Stomach (tissue), 9 donors: ENCODE data around the gene TPPP3. TPM values are rescaled to one million over a fixed set of nuclear protein-coding genes. Genes with fewer than 3 reads are reported as not detected.
A peak's percentile ranks its signal among the peaks of the same experiment; 100 is the strongest.
"Not testable (repeated sequence)": the region's sequence is repeated elsewhere in the genome, so short reads cannot be mapped to it uniquely, and the experiment has no call there.

Experiments used
- DNase-seq, 2 donors: peaks; one replicate each; pipeline versions ENCODE4 v3.0.0 to v3.0.0-alpha.2; 2013 to 2019
- H3K27ac ChIP-seq, 5 donors: fragments of 200-600 bp in 4 of 5; sonication (generic) in 4 of 5; one replicate each; pipeline ENCODE4 v1.5.1; 2013 to 2019; ENCODE audit warnings: mild to moderate bottlenecking in 1 of 5, moderate library complexity in 1 of 5
- H3K27me3 ChIP-seq, 3 donors: fragments of 200-600 bp; sonication (generic); one replicate each; pipeline ENCODE4 v1.5.1; 2017 to 2019; ENCODE audit warnings: mixed run types in 1 of 3
- H3K36me3 ChIP-seq, 4 donors: fragments of 200-600 bp; sonication (generic); 1 replicate in 3 of 4; 2 replicates in 1 of 4; pipeline ENCODE4 v1.5.1; 2016 to 2019
- H3K4me1 ChIP-seq, 4 donors: fragments of 200-600 bp; sonication (generic); one replicate each; pipeline ENCODE4 v1.5.1; 2016 to 2019
- H3K4me3 ChIP-seq, 4 donors: fragments of 200-600 bp; sonication (generic) in 3 of 4; one replicate each; pipeline ENCODE4 v1.5.1; 2016 to 2019; ENCODE audit warnings: mild to moderate bottlenecking in 1 of 4
- H3K9me3 ChIP-seq, 4 donors: fragments of 200-600 bp; sonication (generic); one replicate each; pipeline ENCODE4 v1.5.1; 2016 to 2019
- EP300 ChIP-seq: sonication (generic); formaldehyde crosslinking; IDR thresholded peaks from one replicate; pipeline ENCODE4 v1.6.1; 2017; ENCODE audit warnings: antibody characterized with exemption
- POLR2A ChIP-seq, 4 donors: fragments of 450-650 bp; IDR thresholded peaks; one replicate each; pipeline ENCODE4 v1.6.1; 2016; ENCODE audit warnings: antibody characterized with exemption in 4 of 4, control low read depth in 2 of 4, mild to moderate bottlenecking in 1 of 4, moderate library complexity in 1 of 4
- POLR2AphosphoS5 ChIP-seq, 3 donors: sonication (generic); formaldehyde crosslinking; IDR thresholded peaks; one replicate each; pipeline ENCODE4 v1.6.1; 2016; ENCODE audit warnings: antibody characterized with exemption in 3 of 3
- WGBS, 5 donors: extraction: QIAGEN DNeasy Blood & Tissue Kit in 3 of 5; methylation state at CpG; one replicate each; pipeline versions ENCODE4 v1.1.5 to v1.1.7; 2013 to 2018; 5-methylcytosine and 5-hydroxymethylcytosine counted together
- intact Hi-C: fragments of 100-400 bp; cut with DNase I; formaldehyde crosslinking; loops from one replicate; pipeline ENCODE4 v1.15.1; 2023; ENCODE audit warnings: low total_unique reads
- polyA plus RNA-seq, 3 donors: library from polyadenylated mRNA; stranded (reverse); fragments of 200-250 nt; gene quantifications; one replicate each; pipeline ENCODE4 v1.2.3, GENCODE V29; 2013
- total RNA-seq, 5 donors: library from RNA; depleted of rRNA; stranded (reverse); fragments of >200 nt; gene quantifications; one replicate each; pipeline versions ENCODE4 v1.1.0 to v1.2.3, GENCODE V29; 2014 to 2016
- TF ChIP-seq, protein P1 (sequence below), 7 experiments: fragments of 450-650 bp in 4 of 7; fragments of 200-600 bp in 3 of 7; sonication (generic) in 3 of 7; IDR thresholded peaks; one replicate each; pipeline ENCODE4 v1.5.1; 2016 to 2019; ENCODE audit warnings: antibody characterized with exemption in 7 of 7, control low read depth in 2 of 7, mild to moderate bottlenecking in 1 of 7
- donor health status: healthy with polysubstance abuse.
- donor health status: Bipolar disorder and iron deficiency.
- donor health status: healthy.

Gene TPPP3
- total and polyA plus RNA-seq, 8 donors, result 5.8 to 127 (median 13.8) TPM

DNA sequence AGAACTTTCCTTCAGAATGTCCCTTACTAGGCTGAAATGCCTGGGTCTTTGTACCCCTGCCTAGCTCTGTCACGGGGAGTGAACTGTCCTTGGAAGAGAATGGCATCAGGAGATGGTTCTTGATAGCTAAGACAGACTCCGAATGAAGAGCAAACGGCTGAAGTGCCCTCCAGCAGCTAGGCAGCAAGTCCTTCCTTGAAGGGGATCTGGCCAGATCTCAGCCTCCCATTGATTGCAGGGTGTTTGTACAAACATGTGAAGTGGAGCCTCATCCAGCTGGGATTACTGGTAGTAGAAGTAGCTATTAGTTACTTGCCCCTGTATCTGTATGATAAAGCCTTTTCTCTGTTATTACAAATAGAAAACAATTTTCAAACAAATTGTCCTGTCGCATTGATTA, 35.7 kb downstream of the TPPP3 start:
- H3K36me3 ChIP-seq, result no peaks in the 10 kb centered on the region
- peaks cover 0 to 7% (median 0%) of the 10 kb centered on the region in 4 donors for H3K4me1 ChIP-seq
- 58 to 64% (median 61%) methylated on average over 4 of the region's 4 CpGs for WGBS, 5 donors
- intact Hi-C loops, result no loop called here
- no peak overlapping the region for H3K4me3 ChIP-seq
- TF ChIP-seq POLR2AphosphoS5 (IDR thresholded peaks at IDR 0.05), result no peak
- TF ChIP-seq POLR2A (IDR thresholded peaks at IDR 0.05), result no peak
- TF ChIP-seq, protein P1, sequence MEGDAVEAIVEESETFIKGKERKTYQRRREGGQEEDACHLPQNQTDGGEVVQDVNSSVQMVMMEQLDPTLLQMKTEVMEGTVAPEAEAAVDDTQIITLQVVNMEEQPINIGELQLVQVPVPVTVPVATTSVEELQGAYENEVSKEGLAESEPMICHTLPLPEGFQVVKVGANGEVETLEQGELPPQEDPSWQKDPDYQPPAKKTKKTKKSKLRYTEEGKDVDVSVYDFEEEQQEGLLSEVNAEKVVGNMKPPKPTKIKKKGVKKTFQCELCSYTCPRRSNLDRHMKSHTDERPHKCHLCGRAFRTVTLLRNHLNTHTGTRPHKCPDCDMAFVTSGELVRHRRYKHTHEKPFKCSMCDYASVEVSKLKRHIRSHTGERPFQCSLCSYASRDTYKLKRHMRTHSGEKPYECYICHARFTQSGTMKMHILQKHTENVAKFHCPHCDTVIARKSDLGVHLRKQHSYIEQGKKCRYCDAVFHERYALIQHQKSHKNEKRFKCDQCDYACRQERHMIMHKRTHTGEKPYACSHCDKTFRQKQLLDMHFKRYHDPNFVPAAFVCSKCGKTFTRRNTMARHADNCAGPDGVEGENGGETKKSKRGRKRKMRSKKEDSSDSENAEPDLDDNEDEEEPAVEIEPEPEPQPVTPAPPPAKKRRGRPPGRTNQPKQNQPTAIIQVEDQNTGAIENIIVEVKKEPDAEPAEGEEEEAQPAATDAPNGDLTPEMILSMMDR (IDR thresholded peaks at IDR 0.05), result no peak
- TF ChIP-seq EP300, result no peak
- no peaks in the 10 kb centered on the region for H3K9me3 ChIP-seq
- no peaks in the 10 kb centered on the region for H3K27me3 ChIP-seq
- H3K27ac ChIP-seq, result no peak overlapping the region
- peak in 1 of 2 donors; percentile 3 for DNase-seq

DNA sequence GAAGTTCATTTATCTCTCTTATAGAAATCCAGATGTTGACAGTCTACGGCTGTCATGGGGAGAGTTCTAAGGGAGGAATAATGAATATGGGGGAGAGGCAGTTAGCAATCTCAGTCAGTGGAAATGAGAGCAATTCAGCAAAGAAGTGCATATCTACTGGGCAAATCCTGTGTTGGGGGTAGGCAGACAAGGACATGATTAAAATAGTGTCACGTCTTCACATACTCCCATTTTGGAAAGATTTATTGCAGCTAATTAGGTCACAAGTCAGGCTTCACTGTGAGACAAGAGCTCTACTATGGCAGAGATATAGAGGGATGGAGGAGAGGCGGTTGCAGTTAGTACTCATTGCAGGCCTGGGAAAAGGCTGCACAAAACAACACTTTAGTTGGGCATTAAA, 36.9 kb downstream of the TPPP3 start:
- 61 to 78% (median 66%) methylated on average over 3 of the region's 3 CpGs for WGBS, 5 donors
- Histone ChIP-seq H3K4me3 (no peak overlapping the region), H3K4me1 (peaks cover 0 to 7% (median 0%) of the 10 kb centered on the region in 4 donors), H3K9me3 (no peaks in the 10 kb centered on the region), H3K27me3 (no peaks in the 10 kb centered on the region), H3K36me3 (no peaks in the 10 kb centered on the region), H3K27ac (no peak overlapping the region)
- intact Hi-C loops, result no loop called here
- no peak for TF ChIP-seq POLR2AphosphoS5 (IDR thresholded peaks at IDR 0.05)
- TF ChIP-seq, protein P1 (IDR thresholded peaks at IDR 0.05), result no peak
- peak in 1 of 2 donors; percentile 4 for DNase-seq

DNA sequence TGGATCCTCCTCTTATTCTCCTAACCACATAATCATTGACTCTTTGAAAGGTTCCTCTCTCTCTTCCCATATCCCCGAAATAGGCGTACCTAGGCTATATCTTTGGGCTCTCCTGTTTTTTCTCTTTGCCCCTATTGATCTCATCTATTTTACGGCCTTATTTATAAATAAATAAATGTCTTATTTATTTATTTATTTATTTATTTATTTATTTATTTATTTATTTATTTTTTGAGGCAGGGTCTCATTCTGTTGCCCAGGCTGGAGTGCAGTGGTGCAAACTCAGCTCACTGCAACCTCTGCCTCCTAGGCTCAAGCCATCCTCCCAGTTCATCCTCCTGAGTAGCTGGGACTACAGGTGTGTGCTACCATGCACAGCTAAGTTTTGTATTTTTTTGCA, 40.8 kb downstream of the TPPP3 start:
- intact Hi-C loops, H3K4me1 ChIP-seq, H3K9me3 ChIP-seq, DNase-seq, H3K4me3 ChIP-seq, H3K27ac ChIP-seq, H3K27me3 ChIP-seq, H3K36me3 ChIP-seq: not testable (repeated sequence)
- 93 to 100% (median 94%) methylated on average over 3 of the region's 3 CpGs for WGBS, 5 donors

DNA sequence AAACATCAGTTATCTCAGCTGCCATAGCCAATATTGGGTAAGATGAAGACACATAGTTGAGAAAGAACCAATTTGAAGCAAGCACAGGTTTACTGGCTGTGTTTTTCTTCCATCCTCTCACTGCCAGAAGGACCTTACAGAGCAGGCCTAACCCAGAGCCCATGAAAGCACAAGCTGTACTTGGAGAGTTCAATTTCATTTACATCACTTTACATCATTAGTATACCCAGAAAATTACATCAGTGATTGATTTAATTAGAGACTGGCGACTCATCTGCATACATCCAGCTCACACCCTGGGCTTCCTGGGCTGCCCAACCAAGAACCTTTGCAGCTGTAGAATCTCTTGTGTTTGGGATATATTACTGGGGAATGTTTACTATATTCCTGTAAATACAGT, 43.0 kb downstream of the TPPP3 start:
- intact Hi-C loops, result no loop called here
- H3K27ac ChIP-seq, result no peak overlapping the region
- 89 to 100% (median 95%) methylated on average over 1 of the region's 1 CpG for WGBS, 5 donors

DNA sequence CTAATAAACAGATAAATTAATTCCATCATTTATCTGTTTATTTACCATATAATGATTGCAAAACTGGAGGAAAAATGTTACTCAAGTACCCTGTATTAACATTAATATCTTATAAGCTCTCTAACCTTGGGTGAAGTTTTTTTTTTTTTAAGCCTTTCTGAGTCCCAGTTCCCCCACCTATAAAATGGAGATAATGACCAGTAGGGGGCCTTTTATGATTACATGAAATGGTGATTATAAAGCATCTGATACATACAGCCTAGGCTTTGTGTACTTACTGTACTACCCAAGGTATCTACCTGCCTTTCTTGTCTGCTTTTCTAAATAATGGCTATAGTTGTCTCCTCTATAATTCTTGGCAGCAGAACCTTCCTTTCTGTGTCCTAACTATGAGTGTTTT, 44.1 kb downstream of the TPPP3 start:
- Histone ChIP-seq H3K27ac (no peak overlapping the region), H3K4me1 (peaks cover 0 to 18% (median 6%) of the 10 kb centered on the region in 4 donors), H3K36me3 (no peaks in the 10 kb centered on the region), H3K4me3 (no peak overlapping the region), H3K9me3 (no peaks in the 10 kb centered on the region), H3K27me3 (no peaks in the 10 kb centered on the region)
- peak in 1 of 2 donors; percentile 22 for DNase-seq
- TF ChIP-seq, protein P1 (IDR thresholded peaks at IDR 0.05), result peak in 3 of 7 experiments; percentile 26 to 41 (median 28)
- TF ChIP-seq EP300 (no peak), POLR2AphosphoS5 (IDR thresholded peaks at IDR 0.05) (no peak), POLR2A (IDR thresholded peaks at IDR 0.05) (no peak)
- intact Hi-C loops, result no loop called here

More for the DNA sequence above, 43.0 kb downstream of the TPPP3 start:
- DNase-seq, result peak in 1 of 2 donors; percentile 2
- Histone ChIP-seq H3K9me3 (no peaks in the 10 kb centered on the region), H3K27me3 (no peaks in the 10 kb centered on the region), H3K4me3 (no peak overlapping the region), H3K36me3 (no peaks in the 10 kb centered on the region), H3K4me1 (peaks cover 0 to 12% (median 4%) of the 10 kb centered on the region in 4 donors)
- TF ChIP-seq, protein P1 (IDR thresholded peaks at IDR 0.05), result no peak
- TF ChIP-seq POLR2AphosphoS5 (IDR thresholded peaks at IDR 0.05) (no peak), POLR2A (IDR thresholded peaks at IDR 0.05) (no peak)
